Measurements from ENCODE around the gene BCL11B. TPM values are rescaled to one million over a fixed set of nuclear protein-coding genes. Genes with fewer than 3 reads are reported as not detected.

The BCL11B gene
- total and polyA plus RNA-seq, 2 of the 8 experiments (the other 6 are each of a cell fraction or from before 2014, with no cell fraction given), result 0.63 to 5.9 TPM

DNA sequence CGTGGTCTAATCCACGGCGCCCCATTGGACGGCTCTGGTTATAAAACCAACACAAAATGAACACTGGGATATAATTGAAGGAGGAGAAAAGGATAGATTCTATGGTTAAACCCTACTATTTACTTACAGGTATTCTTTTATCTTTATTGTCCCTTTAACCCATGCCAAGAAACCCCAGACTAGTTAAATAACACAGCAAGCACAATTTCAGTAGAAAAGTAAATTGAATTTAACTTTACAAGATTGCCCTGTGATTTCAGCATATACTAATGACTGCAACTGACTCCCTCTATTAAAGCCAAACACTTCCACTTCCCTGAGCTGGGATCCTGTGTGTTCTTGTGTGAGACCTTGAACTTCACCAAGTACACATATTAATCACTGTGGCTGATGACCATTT, 45.3 kb downstream of the BCL11B start (continued):
- no peak for TF ChIP-seq YY1 (IDR thresholded peaks at IDR 0.05; ENCODE audit: low read depth, low read length)
- no peak for TF ChIP-seq CBX8 (IDR thresholded peaks at IDR 0.05; ENCODE audit: borderline replicate concordance, low read depth, low read length)
- TF ChIP-seq FOSL1 (IDR thresholded peaks at IDR 0.05; ENCODE audit: insufficient read depth, low read depth, low read length), result no peak

Data from H1 (cell line).